Adipocyte (in vitro differentiated cells): ENCODE results near the gene SAMD3.
"Not testable (repeated sequence)": the region's sequence is repeated elsewhere in the genome, so short reads cannot be mapped to it uniquely, and the experiment has no call there.

Source experiments
- DNase-seq: peaks from one replicate; pipeline ENCODE4 v3.0.0-alpha.2; 2015; ENCODE audit warnings: low read depth
- H3K27me3 ChIP-seq: replicated peaks from 2 replicates; pipeline ENCODE4 v1.7.0; 2013; ENCODE audit warnings: mild to moderate bottlenecking, low read length, moderate library complexity; ENCODE audit not compliant: control insufficient read depth, insufficient read depth
- H3K36me3 ChIP-seq: 2 replicates; pipeline ENCODE4 v1.7.0; 2013; ENCODE audit warnings: low read length, mild to moderate bottlenecking, moderate library complexity; ENCODE audit not compliant: control insufficient read depth, insufficient read depth, severe bottlenecking
- H3K4me1 ChIP-seq: 2 replicates; pipeline ENCODE4 v1.7.0; 2013; ENCODE audit warnings: mild to moderate bottlenecking, low read length, moderate library complexity; ENCODE audit not compliant: control insufficient read depth, insufficient read depth
- H3K4me3 ChIP-seq: 2 replicates; pipeline ENCODE4 v1.7.0; 2013; ENCODE audit warnings: mild to moderate bottlenecking, low read length, moderate library complexity
- H3K9ac ChIP-seq: 2 replicates; pipeline ENCODE4 v1.7.0; 2013; ENCODE audit warnings: mild to moderate bottlenecking, low read length, moderate library complexity
- H3K9me3 ChIP-seq: 2 replicates; pipeline ENCODE4 v1.7.0; 2013; ENCODE audit warnings: mild to moderate bottlenecking, low read length, moderate library complexity; ENCODE audit not compliant: control insufficient read depth

The SAMD3 gene

DNA sequence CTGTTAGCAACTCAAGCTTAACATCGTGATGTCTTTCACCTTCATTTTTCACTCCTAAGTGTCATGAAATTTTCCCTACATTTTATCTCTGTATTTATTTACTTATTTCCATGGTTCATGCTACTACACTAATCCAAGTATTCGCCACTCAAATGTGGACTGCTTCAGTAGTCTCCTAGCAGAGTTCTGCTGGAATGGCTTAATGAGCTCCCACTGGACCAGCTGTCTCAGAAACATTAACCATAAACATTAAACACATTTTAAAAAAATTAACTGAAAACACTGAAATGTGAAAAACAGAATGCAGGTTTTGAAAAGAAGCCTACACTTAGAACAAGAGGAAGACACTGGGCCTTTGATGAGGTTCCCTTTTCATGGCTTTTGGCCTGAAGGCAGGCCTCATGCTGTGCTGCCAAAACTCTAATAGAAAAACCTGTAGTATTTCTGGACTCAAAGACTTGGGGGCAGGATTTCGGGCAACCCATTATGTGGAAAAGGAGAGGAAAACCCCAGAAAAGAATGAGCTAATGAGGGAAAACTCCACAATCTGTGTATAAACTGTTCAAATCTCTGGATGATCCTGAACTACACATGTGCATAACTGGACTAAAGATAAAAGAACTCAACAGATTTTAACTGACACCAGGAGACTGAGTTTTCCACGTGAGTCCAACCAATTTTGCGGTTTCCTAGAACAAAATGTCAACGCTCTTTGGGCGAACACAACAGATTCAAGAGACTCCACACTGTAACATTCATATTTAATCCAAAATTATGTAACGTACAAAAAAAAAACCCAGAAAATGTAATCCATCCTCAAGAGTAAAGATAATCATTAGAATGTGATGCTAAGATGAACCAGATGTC lies 33.0 kb downstream of the SAMD3 start:
- Histone ChIP-seq H3K9ac (no peak overlapping the region), H3K4me1 (no peaks in the 10 kb centered on the region), H3K27me3 (no peaks in the 10 kb centered on the region), H3K36me3 (no peaks in the 10 kb centered on the region), H3K4me3 (no peak overlapping the region), H3K9me3 (no peaks in the 10 kb centered on the region)
- no peak for DNase-seq

DNA sequence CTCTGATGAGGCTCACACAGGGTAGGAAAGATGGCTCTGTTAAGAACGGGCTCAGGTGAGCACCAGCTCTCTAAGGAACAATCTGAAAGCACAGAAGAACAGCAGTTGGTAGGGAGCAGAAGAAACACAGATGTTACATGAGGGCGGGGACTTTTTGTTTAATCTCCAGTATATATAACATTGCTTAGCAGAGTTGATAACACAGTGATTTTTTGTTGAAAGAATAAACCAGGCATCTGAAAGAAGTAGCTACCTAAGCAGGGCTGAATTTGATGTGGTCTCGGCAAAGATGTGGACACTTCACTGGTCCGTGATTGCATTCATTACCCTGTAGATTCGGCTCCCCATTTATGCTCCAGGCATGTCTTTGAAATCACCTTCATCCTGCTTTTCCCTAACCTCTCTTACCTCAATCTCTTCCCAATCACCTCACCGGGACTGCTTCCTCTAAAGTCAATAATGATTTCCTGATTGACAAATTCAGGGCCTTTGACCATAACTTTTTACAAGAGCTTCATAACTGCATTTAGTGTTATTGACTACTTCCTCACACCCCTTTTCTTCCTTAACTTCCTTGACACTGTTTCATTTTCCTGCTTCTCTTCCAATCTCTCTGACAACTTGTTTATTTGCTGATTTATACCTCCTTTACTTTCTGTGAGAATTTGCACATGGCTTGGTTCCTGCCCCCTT lies 34.4 kb downstream of the SAMD3 start:
- no peak for DNase-seq
- Histone ChIP-seq H3K4me3 (no peak overlapping the region), H3K9ac (no peak overlapping the region), H3K36me3 (no peaks in the 10 kb centered on the region), H3K4me1 (no peaks in the 10 kb centered on the region), H3K27me3 (no peaks in the 10 kb centered on the region), H3K9me3 (no peaks in the 10 kb centered on the region)

DNA sequence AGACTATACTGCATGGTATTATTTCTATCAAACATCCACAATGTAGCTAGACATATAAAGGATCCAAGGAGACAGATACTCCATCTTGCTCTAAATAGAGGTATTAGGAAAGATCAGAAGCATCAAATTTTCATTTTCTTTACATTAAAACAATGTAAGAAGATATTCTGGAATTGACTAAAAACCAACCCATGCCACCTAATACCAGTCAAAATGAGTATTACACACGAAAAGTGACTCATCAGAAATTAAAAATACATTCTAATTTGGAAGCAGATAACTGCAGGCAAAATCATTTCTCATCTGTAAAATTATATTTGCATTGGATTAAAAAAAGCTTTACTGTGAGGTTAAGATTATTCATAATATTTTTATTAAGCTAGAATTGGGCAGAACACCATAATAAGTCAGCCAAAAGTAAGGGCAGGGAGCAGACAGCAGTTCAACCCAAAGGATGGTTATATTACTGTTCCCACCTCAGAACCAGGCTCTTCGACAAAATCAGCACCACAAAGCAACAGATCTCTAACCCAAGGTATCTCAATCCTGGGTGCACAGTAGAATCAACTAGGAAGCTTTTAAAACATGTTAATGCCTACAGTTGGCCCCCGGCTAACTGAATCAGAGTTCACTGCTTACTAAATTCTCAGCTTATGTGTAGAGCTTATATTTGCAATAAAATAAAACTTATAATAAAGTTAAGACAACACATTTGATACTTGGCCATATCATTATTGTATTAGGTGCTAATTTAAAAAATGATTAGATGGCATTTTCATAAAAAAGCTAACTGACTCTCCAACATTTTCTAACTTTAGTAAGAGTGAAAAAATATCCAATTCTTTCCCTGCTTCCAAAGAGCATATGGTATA lies 35.2 kb downstream of the SAMD3 start:
- no peak overlapping the region for H3K4me3 ChIP-seq
- H3K4me1 ChIP-seq: no peaks in the 10 kb centered on the region
- no peak overlapping the region for H3K9ac ChIP-seq
- no peaks in the 10 kb centered on the region for H3K36me3 ChIP-seq
- H3K9me3 ChIP-seq: no peaks in the 10 kb centered on the region
- no peaks in the 10 kb centered on the region for H3K27me3 ChIP-seq
- DNase-seq: no peak

DNA sequence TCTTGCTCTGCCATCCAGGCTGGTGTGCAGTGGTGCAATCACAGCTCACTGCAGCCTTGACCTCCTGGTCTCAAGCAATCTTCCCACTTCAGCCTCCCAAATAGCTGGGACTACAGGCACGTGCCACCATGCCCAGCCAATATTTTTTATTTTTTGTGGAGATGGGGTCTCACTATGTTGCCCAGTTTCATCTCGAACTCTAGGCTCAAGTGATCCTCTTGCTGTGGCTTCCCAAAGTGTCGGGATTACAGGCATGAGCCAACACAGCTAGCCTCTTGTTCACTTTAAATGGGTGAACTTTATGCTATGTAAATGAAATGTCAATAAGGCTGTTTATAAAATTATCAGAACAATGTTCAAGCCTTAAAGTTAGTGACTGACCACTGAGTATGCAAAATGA lies 37.1 kb downstream of the SAMD3 start:
- no peaks in the 10 kb centered on the region for H3K36me3 ChIP-seq
- H3K9ac ChIP-seq: no peak overlapping the region
- no peak overlapping the region for H3K4me3 ChIP-seq
- H3K9me3 ChIP-seq: no peaks in the 10 kb centered on the region
- no peaks in the 10 kb centered on the region for H3K27me3 ChIP-seq
- no peak for DNase-seq
- no peaks in the 10 kb centered on the region for H3K4me1 ChIP-seq

- DNase-seq: no peak
- H3K27me3 ChIP-seq: no peaks in the 10 kb centered on the region
- H3K36me3 ChIP-seq: no peaks in the 10 kb centered on the region
- no peak overlapping the region for H3K4me3 ChIP-seq
- no peaks in the 10 kb centered on the region for H3K9me3 ChIP-seq
- H3K4me1 ChIP-seq: peaks cover 2% of the 10 kb centered on the region
- no peak overlapping the region for H3K9ac ChIP-seq
Measured at GRCh38 chr6:130183271-130184222, 39.2 kb downstream of the SAMD3 start.

DNA sequence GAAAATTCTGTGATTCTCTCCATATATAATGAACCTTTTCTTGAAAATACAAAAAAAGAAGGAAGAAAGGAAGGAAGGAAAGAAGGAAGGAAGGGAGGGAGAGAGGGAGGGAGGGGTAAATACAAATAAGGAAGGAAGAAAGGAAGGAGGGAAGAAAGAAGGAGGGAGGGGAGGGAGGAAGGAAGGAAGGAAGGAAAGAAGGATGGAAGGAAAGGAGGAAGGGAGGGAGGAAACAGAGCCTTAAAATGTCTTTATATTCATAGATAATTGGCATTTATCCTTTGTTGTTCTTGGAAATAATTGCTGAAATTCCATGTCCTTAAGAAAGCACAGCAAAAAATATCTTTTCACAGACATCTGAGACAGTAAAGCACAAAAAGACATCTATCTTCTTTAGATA lies 40.3 kb downstream of the SAMD3 start:
- peaks cover 4% of the 10 kb centered on the region for H3K4me1 ChIP-seq
- no peak overlapping the region for H3K4me3 ChIP-seq
- H3K36me3 ChIP-seq: no peaks in the 10 kb centered on the region
- no peak for DNase-seq
- H3K9me3 ChIP-seq: no peaks in the 10 kb centered on the region
- H3K27me3 ChIP-seq: no peaks in the 10 kb centered on the region
- no peak overlapping the region for H3K9ac ChIP-seq

GRCh38 chr6:130178692-130179091 lies 44.1 kb downstream of the SAMD3 start:
- H3K27me3 ChIP-seq: no peaks in the 10 kb centered on the region
- peaks cover 4% of the 10 kb centered on the region for H3K4me1 ChIP-seq
- peak; percentile 72 for DNase-seq
- no peak overlapping the region for H3K4me3 ChIP-seq
- H3K9ac ChIP-seq: no peak overlapping the region
- no peaks in the 10 kb centered on the region for H3K36me3 ChIP-seq
- no peaks in the 10 kb centered on the region for H3K9me3 ChIP-seq

- H3K36me3 ChIP-seq: no peaks in the 10 kb centered on the region
- no peak for DNase-seq
- H3K4me1 ChIP-seq: peaks cover 4% of the 10 kb centered on the region
Measured at GRCh38 chr6:130176378-130176777, 46.4 kb downstream of the SAMD3 start.

GRCh38 chr6:130173377-130174004 lies 49.3 kb downstream of the SAMD3 start:
- not testable (repeated sequence) for DNase-seq, H3K4me1 ChIP-seq, H3K4me3 ChIP-seq, H3K9me3 ChIP-seq, H3K27me3 ChIP-seq, H3K36me3 ChIP-seq, H3K9ac ChIP-seq

More at GRCh38 chr6:130176378-130176777, 46.4 kb downstream of the SAMD3 start:
- Histone ChIP-seq H3K9ac (no peak overlapping the region), H3K9me3 (no peaks in the 10 kb centered on the region), H3K4me3 (no peak overlapping the region), H3K27me3 (no peaks in the 10 kb centered on the region)

DNA sequence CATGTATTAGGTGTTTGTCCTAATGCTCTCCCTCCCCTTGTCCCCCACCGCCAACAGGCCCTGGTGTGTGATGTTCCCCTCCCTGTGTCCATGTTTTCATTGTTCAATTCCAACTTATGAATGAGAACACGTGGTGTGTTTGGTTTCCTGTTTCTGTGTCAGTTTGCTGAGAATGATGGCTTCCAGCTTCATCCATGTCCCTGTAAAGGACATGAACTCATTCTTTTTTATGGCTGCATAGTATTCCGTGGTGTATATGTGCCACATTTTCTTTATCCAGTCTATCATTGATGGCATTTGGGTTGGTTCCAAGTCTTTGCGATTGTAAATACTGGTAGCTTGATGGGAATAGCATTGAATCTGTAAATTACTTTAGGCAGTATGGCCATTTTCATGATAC lies 52.6 kb downstream of the SAMD3 start:
- H3K4me1 ChIP-seq, DNase-seq, H3K36me3 ChIP-seq, H3K27me3 ChIP-seq, H3K9ac ChIP-seq, H3K4me3 ChIP-seq, H3K9me3 ChIP-seq: not testable (repeated sequence)
